AG04450 (cell line): Measurements from ENCODE around the gene ANTXRL. TPM values are rescaled to one million over a fixed set of nuclear protein-coding genes. Genes with fewer than 3 reads are reported as not detected.
"Not testable (repeated sequence)": the region's sequence is repeated elsewhere in the genome, so short reads cannot be mapped to it uniquely, and the experiment has no call there.

ENCODE experiments used
- CTCF ChIA-PET: fragments of 300-600, 350-600 bp; formaldehyde crosslinking; extraction: SDS; loops from one replicate; lab custom pipeline; 2022; ENCODE audit warnings: antibody characterized with exemption, inconsistent platforms; lab: Charles Lee
- POLR2A ChIA-PET: fragments of 350-600 bp; formaldehyde crosslinking; extraction: SDS; loops from one replicate; lab custom pipeline; 2021; ENCODE audit warnings: antibody characterized with exemption, inconsistent platforms; lab: Yijun Ruan, JAX
- DNase-seq: peaks from one replicate; pipeline ENCODE4 v3.0.0-alpha.2; 2011; ENCODE audit warnings: low read depth, low spot score
- H3K27ac ChIP-seq: one replicate; pipeline ENCODE4 v1.5.1; 2012; ENCODE audit warnings: low read depth, low read length, control low read depth
- H3K27me3 ChIP-seq: one replicate; pipeline ENCODE4 v1.6.0; 2012; ENCODE audit warnings: low read length; ENCODE audit not compliant: control insufficient read depth, insufficient read depth
- H3K4me3 ChIP-seq: 2 replicates; pipeline ENCODE4 v1.5.1; 2011; ENCODE audit warnings: mild to moderate bottlenecking, low read depth, low read length, control low read depth
- H3K9me3 ChIP-seq: 2 replicates; pipeline ENCODE4 v1.5.1; 2012; ENCODE audit warnings: low read length; ENCODE audit not compliant: control insufficient read depth, insufficient read depth
- CTCF ChIP-seq: IDR thresholded peaks from 2 replicates; pipeline ENCODE4 v1.5.1; 2011; ENCODE audit warnings: low read depth, low read length, control low read depth, inconsistent platforms
- polyA plus RNA-seq: library from polyadenylated mRNA; depleted of rRNA; stranded (reverse); fragments of >200 nt; gene quantifications from 2 replicates; pipeline ENCODE4 v1.2.3, GENCODE V29; 2011

Gene ANTXRL
- polyA plus RNA-seq, 1 experiment: not detected

- 0 out of 2 replicates have a peak, but pooled peaks have one; percentile 3 for TF ChIP-seq CTCF
- H3K9me3 ChIP-seq: no peaks in the 10 kb centered on the region
- H3K27me3 ChIP-seq: peaks cover 2% of the 10 kb centered on the region
- H3K4me3 ChIP-seq: no peak overlapping the region
- H3K27ac ChIP-seq: peak overlapping the region; percentile 11
- ChIA-PET POLR2A (no interaction called here), CTCF (no interaction called here)
- DNase-seq: no peak
These were observed 13.0 kb upstream of the ANTXRL start for GRCh38 chr10:46273506-46274477.

- no peak overlapping the region for H3K27ac ChIP-seq
- ChIA-PET CTCF (no interaction called here), POLR2A (no interaction called here)
- DNase-seq: no peak
- H3K9me3 ChIP-seq: no peaks in the 10 kb centered on the region
- no peak overlapping the region for H3K4me3 ChIP-seq
- H3K27me3 ChIP-seq: peaks cover 6% of the 10 kb centered on the region
- no peak for TF ChIP-seq CTCF
These were observed 9.0 kb upstream of the ANTXRL start for GRCh38 chr10:46277840-46278239.

- POLR2A ChIA-PET, H3K9me3 ChIP-seq, H3K27me3 ChIP-seq, H3K27ac ChIP-seq, DNase-seq: not testable (repeated sequence)
- H3K4me3 ChIP-seq: peak overlapping the region; percentile 55
- CTCF ChIA-PET: interaction anchor here (1.2 to 1.5 kb wide), 2 partner anchors 13 to 258 kb away, joined by 3 read pairs; no protein-coding TSS in a partner anchor
These were observed 4.4 kb upstream of the ANTXRL start for GRCh38 chr10:46282421-46282831.

- ChIA-PET CTCF (interaction anchor here (1.2 to 1.5 kb wide), 2 partner anchors 14 to 257 kb away, joined by 3 read pairs; no protein-coding TSS in a partner anchor), POLR2A (no interaction called here)
- TF ChIP-seq CTCF: peak; percentile 19; the same call in 1 of the 2 replicates
- peak; percentile 18 for DNase-seq
- Histone ChIP-seq H3K27ac (no peak overlapping the region), H3K9me3 (no peaks in the 10 kb centered on the region), H3K4me3 (peak overlapping the region; percentile 55), H3K27me3 (peaks cover 8% of the 10 kb centered on the region)
These were observed 3.8 kb upstream of the ANTXRL start for GRCh38 chr10:46282842-46283574.

GRCh38 chr10:46283580-46284285 is 3.1 kb upstream of the ANTXRL start:
- Histone ChIP-seq H3K4me3 (peak overlapping the region; percentile 65), H3K9me3 (no peaks in the 10 kb centered on the region), H3K27me3 (peaks cover 8% of the 10 kb centered on the region), H3K27ac (no peak overlapping the region)
- TF ChIP-seq CTCF: no peak
- ChIA-PET POLR2A (no interaction called here), CTCF (interaction anchor here (0.6 kb wide), 1 partner anchor 59 kb away, joined by 3 read pairs; no protein-coding TSS in a partner anchor)
- no peak for DNase-seq
